ACHN (cell line): ENCODE data around the gene SIX3.
A peak's percentile ranks its signal among the peaks of the same experiment; 100 is the strongest.

Experiments used
- DNase-seq: peaks from one replicate; pipeline ENCODE4 v3.0.0-alpha.2; 2015
- in situ Hi-C: cut with HindIII; loops from 2 replicates; pipeline ENCODE4 v1.10.0; 2017; ENCODE audit warnings: low sequenced_read_pairs, low pct_ligation_motif_present, low pct_unique_long_range_greater_than_20kb

Gene SIX3

GRCh38 chr2:44952806-44953498 lies 11.4 kb downstream of the SIX3 start:
- in situ Hi-C loops = no loop called here
- no peak for DNase-seq

GRCh38 chr2:44953499-44953883 lies 12.0 kb downstream of the SIX3 start:
- no peak for DNase-seq
- in situ Hi-C loops = no loop called here

GRCh38 chr2:44954447-44954888 lies 13.0 kb downstream of the SIX3 start:
- no peak for DNase-seq
- in situ Hi-C loops = no loop called here

- peak; percentile 12 for DNase-seq
- in situ Hi-C loops = no loop called here
Measured at GRCh38 chr2:44954889-44955592, 13.5 kb downstream of the SIX3 start.

GRCh38 chr2:44955593-44956392 lies 14.3 kb downstream of the SIX3 start:
- in situ Hi-C loops = no loop called here
- DNase-seq = peak; percentile 75

- in situ Hi-C loops = no loop called here
- DNase-seq = no peak
Measured at GRCh38 chr2:44956843-44957242, 15.3 kb downstream of the SIX3 start.

- DNase-seq = no peak
- in situ Hi-C loops = no loop called here
Measured at GRCh38 chr2:44957656-44958327, 16.3 kb downstream of the SIX3 start.

GRCh38 chr2:44959855-44960254 lies 18.4 kb downstream of the SIX3 start:
- DNase-seq = no peak
- in situ Hi-C loops = no loop called here

- DNase-seq = no peak
- in situ Hi-C loops = no loop called here
Measured at GRCh38 chr2:44960871-44961270, 19.4 kb downstream of the SIX3 start.

GRCh38 chr2:44962176-44962695 lies 20.7 kb downstream of the SIX3 start:
- DNase-seq = no peak
- in situ Hi-C loops = no loop called here

- in situ Hi-C loops = no loop called here
- DNase-seq = peak; percentile 26
Measured at GRCh38 chr2:44964752-44965236, 23.3 kb downstream of the SIX3 start.

- DNase-seq = no peak
- in situ Hi-C loops = no loop called here
Measured at GRCh38 chr2:44965684-44966083, 24.2 kb downstream of the SIX3 start.

- no peak for DNase-seq
- in situ Hi-C loops = no loop called here
Measured at GRCh38 chr2:44967056-44967455, 25.6 kb downstream of the SIX3 start.

- DNase-seq = no peak
- in situ Hi-C loops = no loop called here
Measured at GRCh38 chr2:44967727-44968432, 26.4 kb downstream of the SIX3 start.

- in situ Hi-C loops = no loop called here
- DNase-seq = no peak
Measured at GRCh38 chr2:44969936-44970335, 28.4 kb downstream of the SIX3 start.

- in situ Hi-C loops = no loop called here
- no peak for DNase-seq
Measured at GRCh38 chr2:44970846-44971450, 29.4 kb downstream of the SIX3 start.

GRCh38 chr2:44972771-44973535 lies 31.5 kb downstream of the SIX3 start:
- DNase-seq = no peak
- in situ Hi-C loops = no loop called here
